Measurements from ENCODE around the gene SDE2. TPM values are rescaled to one million over a fixed set of nuclear protein-coding genes. Genes with fewer than 3 reads are reported as not detected.

The SDE2 gene
- total and polyA plus RNA-seq, 2 of the 8 experiments (the other 6 are each of a cell fraction or from before 2014, with no cell fraction given) = 8.5 to 16.7 TPM

DNA sequence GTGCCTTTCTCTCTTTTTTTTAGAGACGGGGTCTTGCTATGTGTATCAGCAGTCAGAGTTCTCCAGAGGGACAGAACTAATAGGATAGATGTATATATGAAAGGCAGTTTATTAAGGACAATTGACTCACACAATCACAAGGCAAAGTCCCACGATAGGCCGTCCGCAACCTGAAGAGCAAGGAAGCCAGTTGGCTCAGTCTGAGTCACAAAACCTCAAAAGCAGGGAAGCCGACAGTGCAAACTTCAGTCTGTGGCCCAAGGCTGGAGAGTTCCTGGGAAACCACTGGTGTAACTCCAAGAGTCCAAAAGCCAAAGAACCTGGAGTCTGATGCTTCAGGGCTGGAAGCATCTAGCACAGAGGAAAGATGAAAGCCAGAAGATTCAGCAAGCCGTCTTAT lies 47.1 kb upstream of the SDE2 start:
- H3K79me1 ChIP-seq (ENCODE audit: low read depth, low read length) = no peaks in the 10 kb centered on the region
- H4K5ac ChIP-seq (ENCODE audit: insufficient read length, low read depth, low read length) = no peak overlapping the region
- DNase-seq (ENCODE audit: low read depth in 1 of 2, low spot score in 2 of 2) = no peak
- no peak overlapping the region for H2BK15ac ChIP-seq (ENCODE audit: low read length)
- H4K91ac ChIP-seq (replicated peaks; ENCODE audit: insufficient read length, low read length) = no peak overlapping the region
- no peak overlapping the region for H3K4me2 ChIP-seq (ENCODE audit: insufficient read depth in 1 of 2, low read depth in 2 of 2, low read length in 2 of 2)
- no peaks in the 10 kb centered on the region for H3K36me3 ChIP-seq (ENCODE audit: control insufficient read depth in 2 of 4, insufficient read depth in 4 of 4, low read length in 3 of 4)
- no peak overlapping the region for H3K27ac ChIP-seq (ENCODE audit: low read depth, low read length)
- H3K4ac ChIP-seq (replicated peaks; ENCODE audit: insufficient read length, low read depth, low read length) = no peak overlapping the region
- H2BK12ac ChIP-seq (ENCODE audit: low read depth, low read length) = no peak overlapping the region
- WGBS, 2 experiments (ENCODE audit: extremely low coverage in 1 of 2, insufficient coverage in 1 of 2, insufficient read length in 1 of 2, insufficient replicate concordance in 2 of 2, low coverage in 1 of 2, low lambda C conversion rate in 2 of 2, missing lambda C conversion rate in 1 of 2) = 89% methylated on average over 6 of the region's 6 CpGs; no CpG with 5 or more reads in 1 of the 2 experiments
- no peak overlapping the region for H3K18ac ChIP-seq (ENCODE audit: extremely low read depth, low read length)
- H3K79me2 ChIP-seq (ENCODE audit: control insufficient read depth in 1 of 2, insufficient read depth in 2 of 2, low read length in 2 of 2) = no peaks in the 10 kb centered on the region
- no peak overlapping the region for H3K56ac ChIP-seq (replicated peaks; ENCODE audit: insufficient read length, low read depth, low read length)
- H2BK120ac ChIP-seq (replicated peaks; ENCODE audit: low read depth, low read length) = no peak overlapping the region
- H2AK5ac ChIP-seq (ENCODE audit: low read depth, low read length) = no peak overlapping the region
- no peak for FAIRE-seq
- no peak overlapping the region for H2AFZ ChIP-seq (ENCODE audit: low read length)
- no peaks in the 10 kb centered on the region for H3K9me3 ChIP-seq (ENCODE audit: insufficient read depth in 2 of 2, low read depth in 1 of 2, low read length in 1 of 2)
- no peak overlapping the region for H3K23ac ChIP-seq (ENCODE audit: insufficient read length)
- no peak overlapping the region for H2BK20ac ChIP-seq (ENCODE audit: low read length)
- no peaks in the 10 kb centered on the region for H3K23me2 ChIP-seq (ENCODE audit: low read depth, low read length)
- H2BK5ac ChIP-seq (ENCODE audit: low read depth, low read length) = no peak overlapping the region
- POLR2A ChIA-PET (ENCODE audit: partially characterized antibody) = interaction anchor here (1.0 to 2.9 kb wide), 3 partner anchors 17 to 46 kb away, joined by 4 to 14 read pairs (median 4); partner anchors contain the start of gene H3-3A
- H4K8ac ChIP-seq (ENCODE audit: extremely low read depth, insufficient read depth, low read length) = no peak overlapping the region
- H3K4me1 ChIP-seq (replicated peaks in 1 of 4; ENCODE audit: control insufficient read depth in 3 of 4, insufficient read depth in 4 of 4, low read length in 3 of 4) = no peaks in the 10 kb centered on the region
- H3K4me3 ChIP-seq (ENCODE audit: extremely low read depth in 1 of 4, insufficient read depth in 2 of 4, low read depth in 3 of 4, low read length in 4 of 4) = no peak overlapping the region
- no peak overlapping the region for H3K9ac ChIP-seq (replicated peaks in 1 of 4; ENCODE audit: extremely low read depth in 1 of 4, low read depth in 3 of 4, low read length in 3 of 4)
- no peak overlapping the region for H3K14ac ChIP-seq (ENCODE audit: insufficient read length)
- no peaks in the 10 kb centered on the region for H3K27me3 ChIP-seq (replicated peaks in 1 of 4; ENCODE audit: control insufficient read depth in 3 of 4, extremely low read depth in 1 of 4, insufficient read depth in 3 of 4, low read length in 3 of 4)
- no peaks in the 10 kb centered on the region for H4K20me1 ChIP-seq (replicated peaks in 1 of 2; ENCODE audit: control insufficient read depth in 1 of 2, insufficient read depth in 2 of 2, low read length in 2 of 2)
- CTCF ChIA-PET (ENCODE audit: partially characterized antibody) = interaction anchor here (1.5 kb wide), 1 partner anchor 18 kb away, joined by 3 read pairs; no protein-coding TSS in a partner anchor
- no peak for TF ChIP-seq SP4 (IDR thresholded peaks at IDR 0.05; ENCODE audit: low read length)

Measured in H1 (cell line).